ENCODE data around the gene ARHGAP15.

The ARHGAP15 gene

GRCh38 chr2:143171817-143172216 lies 42.6 kb downstream of the ARHGAP15 start:
- no peak for DNase-seq

GRCh38 chr2:143175438-143175837 lies 46.2 kb downstream of the ARHGAP15 start:
- no peak for DNase-seq
- TF ChIP-seq GATA1 (IDR thresholded peaks at IDR 0.05; ENCODE audit: low read depth, low read length) (no peak), POLR2A (IDR thresholded peaks at IDR 0.05; ENCODE audit: low read length) (no peak)

More at GRCh38 chr2:143171817-143172216, 42.6 kb downstream of the ARHGAP15 start:
- TF ChIP-seq GATA1 (IDR thresholded peaks at IDR 0.05; ENCODE audit: low read depth, low read length): no peak
- TF ChIP-seq POLR2A (IDR thresholded peaks at IDR 0.05; ENCODE audit: low read length): no peak

DNA sequence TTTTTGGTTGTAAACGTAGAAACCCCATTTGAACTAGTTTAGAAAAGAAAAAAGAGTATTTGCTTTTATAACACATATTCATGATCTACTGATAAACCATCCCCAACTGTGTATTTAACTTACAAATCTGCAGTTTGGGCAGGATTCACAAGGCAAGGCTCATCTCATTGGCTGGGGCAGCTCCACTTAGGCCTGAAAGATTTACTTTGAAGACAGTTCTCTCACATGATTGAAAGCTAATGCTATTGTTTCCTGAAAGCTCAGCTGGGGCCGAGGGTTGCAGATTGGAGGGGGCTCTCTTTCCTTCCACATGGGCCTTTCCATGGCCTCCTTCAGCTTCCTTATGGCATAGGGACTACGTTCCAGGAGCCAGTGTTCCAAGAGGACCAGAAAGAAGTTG lies 47.4 kb downstream of the ARHGAP15 start:
- no peak for TF ChIP-seq POLR2A (IDR thresholded peaks at IDR 0.05; ENCODE audit: low read length)
- no peak for TF ChIP-seq GATA1 (IDR thresholded peaks at IDR 0.05; ENCODE audit: low read depth, low read length)
- DNase-seq: no peak

- no peak for TF ChIP-seq GATA1 (IDR thresholded peaks at IDR 0.05; ENCODE audit: low read depth, low read length)
- no peak for TF ChIP-seq POLR2A (IDR thresholded peaks at IDR 0.05; ENCODE audit: low read length)
- DNase-seq: no peak
Observed at GRCh38 chr2:143177096-143177786, 48.0 kb downstream of the ARHGAP15 start.

DNA sequence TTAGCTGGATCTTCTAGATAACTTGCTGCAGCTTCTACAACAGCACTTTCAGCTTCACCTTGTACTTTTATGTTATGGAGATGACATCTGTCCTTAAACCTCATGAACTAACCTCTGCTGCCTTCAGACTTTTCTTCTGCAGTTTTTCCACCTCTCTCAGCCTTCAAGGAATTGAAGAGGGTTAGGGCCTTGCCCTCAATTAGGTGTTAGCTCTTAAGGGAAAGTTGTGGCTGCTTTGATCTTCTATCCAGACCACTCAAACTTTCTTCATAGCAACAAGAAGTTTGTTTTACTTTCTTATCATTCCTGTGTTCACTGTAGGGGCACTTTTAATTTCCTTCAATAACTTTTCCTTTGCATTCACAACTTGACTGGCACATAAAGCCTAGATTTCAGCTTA lies 52.3 kb downstream of the ARHGAP15 start:
- no peak for DNase-seq
- TF ChIP-seq POLR2A (IDR thresholded peaks at IDR 0.05; ENCODE audit: low read length) (no peak), GATA1 (IDR thresholded peaks at IDR 0.05; ENCODE audit: low read depth, low read length) (no peak)

DNA sequence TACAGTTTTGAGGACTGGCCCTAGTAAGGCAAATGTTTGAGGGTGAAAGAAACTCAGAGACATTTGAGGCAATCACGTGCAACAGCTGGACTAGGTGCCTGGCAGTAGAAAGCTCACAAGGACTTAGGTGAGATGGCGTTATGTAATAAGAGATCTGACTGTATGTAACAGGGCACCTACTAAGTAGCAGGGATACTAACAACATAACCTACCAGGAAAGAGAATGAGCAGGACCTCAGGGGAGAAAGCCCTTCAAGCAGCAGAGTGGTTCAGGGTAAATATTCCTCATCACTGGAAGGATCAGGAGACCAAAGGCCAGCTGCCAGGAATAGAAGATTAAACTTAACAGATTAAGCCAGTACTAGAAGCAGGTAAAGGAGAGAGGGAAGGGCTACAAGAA lies 53.4 kb downstream of the ARHGAP15 start:
- DNase-seq: no peak
- TF ChIP-seq POLR2A (IDR thresholded peaks at IDR 0.05; ENCODE audit: low read length): no peak

GRCh38 chr2:143183804-143184463 lies 54.7 kb downstream of the ARHGAP15 start:
- no peak for DNase-seq
- TF ChIP-seq POLR2A (IDR thresholded peaks at IDR 0.05; ENCODE audit: low read length): no peak
- TF ChIP-seq GATA1 (IDR thresholded peaks at IDR 0.05; ENCODE audit: low read depth, low read length): no peak

- TF ChIP-seq POLR2A (IDR thresholded peaks at IDR 0.05; ENCODE audit: low read length) (no peak), GATA1 (IDR thresholded peaks at IDR 0.05; ENCODE audit: low read depth, low read length) (no peak)
- DNase-seq: peak; percentile 10 to 45
Observed at GRCh38 chr2:143186876-143187275, 57.7 kb downstream of the ARHGAP15 start.

DNA sequence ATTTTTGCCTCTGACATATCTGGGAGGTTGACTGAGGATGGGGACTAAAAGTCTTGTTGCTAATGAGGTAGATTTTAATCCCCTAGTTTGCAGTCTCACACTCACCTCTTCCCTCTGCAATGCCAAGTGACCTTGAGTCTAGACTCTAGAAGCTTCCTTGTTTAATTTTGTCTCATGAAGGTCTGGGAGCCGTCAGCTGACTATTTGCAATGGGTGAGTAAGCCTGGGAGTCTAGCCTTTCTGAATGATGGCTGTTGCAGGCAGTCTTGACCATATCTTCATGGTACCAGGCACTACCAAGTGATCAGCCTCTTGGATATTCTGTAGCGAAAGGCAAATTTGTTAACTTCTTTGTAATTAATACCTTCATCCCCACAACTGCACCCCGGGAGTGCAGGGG lies 61.2 kb downstream of the ARHGAP15 start:
- TF ChIP-seq GATA1 (IDR thresholded peaks at IDR 0.05; ENCODE audit: low read depth, low read length) (no peak), POLR2A (IDR thresholded peaks at IDR 0.05; ENCODE audit: low read length) (no peak)
- no peak for DNase-seq

- DNase-seq: no peak
- TF ChIP-seq GATA1 (IDR thresholded peaks at IDR 0.05; ENCODE audit: low read depth, low read length): no peak
- no peak for TF ChIP-seq POLR2A (IDR thresholded peaks at IDR 0.05; ENCODE audit: low read length)
Observed at GRCh38 chr2:143192106-143192505, 62.9 kb downstream of the ARHGAP15 start.

- TF ChIP-seq GATA1 (IDR thresholded peaks at IDR 0.05; ENCODE audit: low read depth, low read length) (no peak), POLR2A (IDR thresholded peaks at IDR 0.05; ENCODE audit: low read length) (no peak)
- DNase-seq: no peak
Observed at GRCh38 chr2:143192716-143193115, 63.5 kb downstream of the ARHGAP15 start.

GRCh38 chr2:143193121-143193520 lies 63.9 kb downstream of the ARHGAP15 start:
- DNase-seq: no peak
- TF ChIP-seq GATA1 (IDR thresholded peaks at IDR 0.05; ENCODE audit: low read depth, low read length) (no peak), POLR2A (IDR thresholded peaks at IDR 0.05; ENCODE audit: low read length) (no peak)

DNA sequence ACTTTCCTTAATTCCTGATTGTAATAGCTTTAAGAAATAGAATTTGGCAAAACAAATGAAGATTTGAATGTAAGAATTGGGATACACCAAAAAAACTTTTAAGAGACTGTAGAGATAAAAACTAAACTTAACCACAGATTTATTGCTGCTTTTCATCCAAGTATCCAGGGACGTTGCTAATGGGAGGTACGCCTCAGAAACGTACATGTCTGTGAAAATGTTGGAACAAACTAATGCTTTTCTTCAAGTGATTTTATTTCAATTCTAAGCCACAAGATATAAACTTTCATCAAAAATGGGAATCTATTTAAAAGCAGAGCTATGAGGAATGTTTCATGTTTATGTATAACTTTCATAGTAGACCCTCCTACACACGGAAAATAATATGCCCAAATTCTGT lies 66.3 kb downstream of the ARHGAP15 start:
- TF ChIP-seq POLR2A (IDR thresholded peaks at IDR 0.05; ENCODE audit: low read length) (no peak), GATA1 (IDR thresholded peaks at IDR 0.05; ENCODE audit: low read depth, low read length) (no peak)
- DNase-seq: no peak

- DNase-seq: no peak
- no peak for TF ChIP-seq POLR2A (IDR thresholded peaks at IDR 0.05; ENCODE audit: low read length)
- TF ChIP-seq GATA1 (IDR thresholded peaks at IDR 0.05; ENCODE audit: low read depth, low read length): no peak
Observed at GRCh38 chr2:143204062-143204461, 74.8 kb downstream of the ARHGAP15 start.

All from erythroblast (primary cell).